Measurements from ENCODE around the gene VANGL1. TPM values are rescaled to one million over a fixed set of nuclear protein-coding genes. Genes with fewer than 3 reads are reported as not detected.

VANGL1 gene
- total and polyA plus RNA-seq, 2 of the 8 experiments (the other 6 are each of a cell fraction or from before 2014, with no cell fraction given): 9.4 to 13.4 TPM

- TF ChIP-seq SAP30 (IDR thresholded peaks at IDR 0.05; ENCODE audit: insufficient read depth, insufficient replicate concordance, low read length): no peak
- TF ChIP-seq BRCA1 (IDR thresholded peaks at IDR 0.05; ENCODE audit: low read depth, low read length): no peak
- no peak for TF ChIP-seq CBX8 (IDR thresholded peaks at IDR 0.05; ENCODE audit: borderline replicate concordance, low read depth, low read length)
- TF ChIP-seq EGR1 (IDR thresholded peaks at IDR 0.05; ENCODE audit: borderline replicate concordance, low read depth, low read length): no peak
Observed at GRCh38 chr1:115687744-115688143, 46.0 kb downstream of the VANGL1 start (continued).

Data from H1 (cell line).